ENCODE data around the gene ACBD6. TPM values are rescaled to one million over a fixed set of nuclear protein-coding genes. Genes with fewer than 3 reads are reported as not detected.

ACBD6 gene
- total RNA-seq, 1 experiment from 2014 or later: 48.5 TPM

GRCh38 chr1:180259431-180260338 lies 242.7 kb downstream of the ACBD6 start:
- in situ Hi-C loops (cut with HindIII; ENCODE audit: low pct_unique_long_range_greater_than_20kb, low sequenced_read_pairs) (no loop called here), intact Hi-C loops (cut with micrococcal nuclease; ENCODE audit: unreplicated experiment) (no loop called here)
- no peaks in the 10 kb centered on the region for H3K9me3 ChIP-seq (ENCODE audit: control insufficient read depth, insufficient read depth, low read depth, low read length)
- ATAC-seq (no peak), DNase-seq (ENCODE audit: low read depth, low spot score) (no peak)
- no TSS peak for BruUV-seq (replicated peaks)
- no peaks in the 10 kb centered on the region for H3K27me3 ChIP-seq (ENCODE audit: control insufficient read depth, insufficient read depth, low read length)
- no peaks in the 10 kb centered on the region for H3K36me3 ChIP-seq (ENCODE audit: control insufficient read depth, insufficient read depth, low read length)
- TF ChIP-seq POLR2AphosphoS5 (IDR thresholded peaks at IDR 0.05; ENCODE audit: low read depth, low read length): no peak
- TF ChIP-seq TCF7L2 (IDR thresholded peaks at IDR 0.05; ENCODE audit: low read depth, low read length): no peak
- H3K4me3 ChIP-seq (ENCODE audit: low read depth in 2 of 2, low read length in 2 of 2): no peak overlapping the region
- H3K27ac ChIP-seq (ENCODE audit: low read length): no peak overlapping the region
- no peaks in the 10 kb centered on the region for H3K4me1 ChIP-seq (ENCODE audit: control insufficient read depth, insufficient read depth, low read length)
- POLR2A ChIA-PET: no interaction called here
- CTCF ChIA-PET: no interaction called here

- no peaks in the 10 kb centered on the region for H3K27me3 ChIP-seq (ENCODE audit: control insufficient read depth, insufficient read depth, low read length)
- H3K4me3 ChIP-seq (ENCODE audit: low read depth in 2 of 2, low read length in 2 of 2): no peak overlapping the region
- H3K27ac ChIP-seq (ENCODE audit: low read length): no peak overlapping the region
- CTCF ChIA-PET: no interaction called here
- no peaks in the 10 kb centered on the region for H3K9me3 ChIP-seq (ENCODE audit: control insufficient read depth, insufficient read depth, low read depth, low read length)
- no peak for ATAC-seq
- H3K36me3 ChIP-seq (ENCODE audit: control insufficient read depth, insufficient read depth, low read length): no peaks in the 10 kb centered on the region
- POLR2A ChIA-PET: interaction anchor here (0.6 kb wide), 1 partner anchor 9 kb away, joined by 3 read pairs; no protein-coding TSS in a partner anchor
- DNase-seq (ENCODE audit: low read depth, low spot score): no peak
- BruUV-seq (replicated peaks): no TSS peak
- H3K4me1 ChIP-seq (ENCODE audit: control insufficient read depth, insufficient read depth, low read length): no peaks in the 10 kb centered on the region
- in situ Hi-C loops (cut with HindIII; ENCODE audit: low pct_unique_long_range_greater_than_20kb, low sequenced_read_pairs): no loop called here
- intact Hi-C loops (cut with micrococcal nuclease; ENCODE audit: unreplicated experiment): no loop called here
- TF ChIP-seq TCF7L2 (IDR thresholded peaks at IDR 0.05; ENCODE audit: low read depth, low read length) (no peak), REST (IDR thresholded peaks at IDR 0.05; ENCODE audit: insufficient read depth in 1 of 2, low read depth in 2 of 2, low read length in 1 of 2) (no peak), CTCF (IDR thresholded peaks at IDR 0.05) (no peak), SIN3A (IDR thresholded peaks at IDR 0.05; ENCODE audit: borderline replicate concordance, insufficient read depth, low read depth, low read length) (no peak), POLR2AphosphoS5 (IDR thresholded peaks at IDR 0.05; ENCODE audit: low read depth, low read length) (no peak)
Observed at GRCh38 chr1:180258935-180259334, 243.4 kb downstream of the ACBD6 start.

GRCh38 chr1:180258290-180258689 lies 244.1 kb downstream of the ACBD6 start:
- TF ChIP-seq REST (IDR thresholded peaks at IDR 0.05; ENCODE audit: insufficient read depth in 1 of 2, low read depth in 2 of 2, low read length in 1 of 2) (no peak), TCF7L2 (IDR thresholded peaks at IDR 0.05; ENCODE audit: low read depth, low read length) (no peak), SIN3A (IDR thresholded peaks at IDR 0.05; ENCODE audit: borderline replicate concordance, insufficient read depth, low read depth, low read length) (no peak), POLR2AphosphoS5 (IDR thresholded peaks at IDR 0.05; ENCODE audit: low read depth, low read length) (no peak), CTCF (IDR thresholded peaks at IDR 0.05) (no peak)
- in situ Hi-C loops (cut with HindIII; ENCODE audit: low pct_unique_long_range_greater_than_20kb, low sequenced_read_pairs) (no loop called here), intact Hi-C loops (cut with micrococcal nuclease; ENCODE audit: unreplicated experiment) (no loop called here)
- POLR2A ChIA-PET: interaction anchor here (0.6 kb wide), 1 partner anchor 8 kb away, joined by 3 read pairs; no protein-coding TSS in a partner anchor
- no TSS peak for BruUV-seq (replicated peaks)
- Histone ChIP-seq H3K4me3 (ENCODE audit: low read depth in 2 of 2, low read length in 2 of 2) (no peak overlapping the region), H3K27ac (ENCODE audit: low read length) (no peak overlapping the region), H3K4me1 (ENCODE audit: control insufficient read depth, insufficient read depth, low read length) (no peaks in the 10 kb centered on the region), H3K36me3 (ENCODE audit: control insufficient read depth, insufficient read depth, low read length) (no peaks in the 10 kb centered on the region), H3K9me3 (ENCODE audit: control insufficient read depth, insufficient read depth, low read depth, low read length) (no peaks in the 10 kb centered on the region), H3K27me3 (ENCODE audit: control insufficient read depth, insufficient read depth, low read length) (no peaks in the 10 kb centered on the region)
- no peak for ATAC-seq
- CTCF ChIA-PET: no interaction called here
- DNase-seq (ENCODE audit: low read depth, low spot score): no peak

All from Panc1 (cell line).